HEK293 (cell line): Measurements from ENCODE around the gene CLRN1.

Experiments used
- CTCF ChIP-seq: fragments of 450-650 bp; formaldehyde crosslinking; IDR thresholded peaks from 2 replicates; pipeline ENCODE4 v1.5.1; 2016; ENCODE audit warnings: missing biosample characterization, missing genetic modification characterization
- KLF10 ChIP-seq: fragments of 450-650 bp; IDR thresholded peaks from 2 replicates; pipeline ENCODE4 v1.5.1; 2018; ENCODE audit warnings: missing biosample characterization, mild to moderate bottlenecking, missing genetic modification characterization
- MYNN ChIP-seq: fragments of 450-650 bp; formaldehyde crosslinking; IDR thresholded peaks from 2 replicates; pipeline ENCODE4 v1.5.1; 2016; ENCODE audit warnings: missing biosample characterization, missing genetic modification characterization, borderline replicate concordance
- SP2 ChIP-seq: fragments of 450-650 bp; formaldehyde crosslinking; IDR thresholded peaks from 2 replicates; pipeline ENCODE4 v1.5.1; 2016; ENCODE audit warnings: missing biosample characterization, missing genetic modification characterization
- ZBTB21 ChIP-seq: fragments of 450-650 bp; formaldehyde crosslinking; IDR thresholded peaks from 2 replicates; pipeline ENCODE4 v1.5.1; 2017; ENCODE audit warnings: missing biosample characterization, missing genetic modification characterization
- ZNF10 ChIP-seq: fragments of 450-650 bp; formaldehyde crosslinking; IDR thresholded peaks from 2 replicates; pipeline ENCODE4 v1.5.1; 2017; ENCODE audit warnings: missing biosample characterization, missing genetic modification characterization
- ZNF121 ChIP-seq: fragments of 450-650 bp; formaldehyde crosslinking; IDR thresholded peaks from 2 replicates; pipeline ENCODE4 v1.5.1; 2016; ENCODE audit warnings: missing biosample characterization, missing genetic modification characterization
- ZNF175 ChIP-seq: fragments of 450-650 bp; formaldehyde crosslinking; IDR thresholded peaks from 2 replicates; pipeline ENCODE4 v1.5.1; 2016; ENCODE audit warnings: missing biosample characterization, missing genetic modification characterization
- ZNF341 ChIP-seq: fragments of 450-650 bp; formaldehyde crosslinking; IDR thresholded peaks from 2 replicates; pipeline ENCODE4; 2016; ENCODE audit warnings: low read depth, missing biosample characterization, missing genetic modification characterization
- ZNF449 ChIP-seq: fragments of 450-650 bp; formaldehyde crosslinking; IDR thresholded peaks from 2 replicates; pipeline ENCODE4 v1.5.1; 2017; ENCODE audit warnings: missing biosample characterization, mild to moderate bottlenecking, missing genetic modification characterization, moderate library complexity
- ZNF518A ChIP-seq: fragments of 450-650 bp; formaldehyde crosslinking; conservative IDR thresholded peaks from 2 replicates; pipeline ENCODE4 v1.5.1; 2016; ENCODE audit warnings: low read depth, missing biosample characterization, missing genetic modification characterization
- ZNF561 ChIP-seq: fragments of 450-650 bp; IDR thresholded peaks from 2 replicates; pipeline ENCODE4 v1.5.1; 2018; ENCODE audit warnings: missing biosample characterization, missing genetic modification characterization, borderline replicate concordance
- ZNF571 ChIP-seq: fragments of 450-650 bp; formaldehyde crosslinking; IDR thresholded peaks from 2 replicates; pipeline ENCODE4 v1.5.0; 2017; ENCODE audit warnings: missing biosample characterization, missing genetic modification characterization

GRCh38 chr3:150902988-150903387 is 69.5 kb downstream of the CLRN1 start:
- TF ChIP-seq CTCF (tag by site-specific recombination): no peak
- TF ChIP-seq ZNF561 (tag by site-specific recombination): no peak
- TF ChIP-seq ZNF121 (tag by site-specific recombination): no peak
- TF ChIP-seq SP2 (tag by site-specific recombination): no peak
- no peak for TF ChIP-seq KLF10 (tag by site-specific recombination)
- no peak for TF ChIP-seq ZNF175
- no peak for TF ChIP-seq ZBTB21
- TF ChIP-seq ZNF10 (tag by site-specific recombination): no peak
- no peak for TF ChIP-seq ZNF449
- TF ChIP-seq ZNF571 (tag by site-specific recombination): no peak
- TF ChIP-seq MYNN (tag by site-specific recombination): no peak
- no peak for TF ChIP-seq ZNF518A
- TF ChIP-seq ZNF341 (tag by site-specific recombination): no peak
